Measurements from ENCODE around the gene FRAS1.
"Not testable (repeated sequence)": the region's sequence is repeated elsewhere in the genome, so short reads cannot be mapped to it uniquely, and the experiment has no call there.

FRAS1 gene

DNA sequence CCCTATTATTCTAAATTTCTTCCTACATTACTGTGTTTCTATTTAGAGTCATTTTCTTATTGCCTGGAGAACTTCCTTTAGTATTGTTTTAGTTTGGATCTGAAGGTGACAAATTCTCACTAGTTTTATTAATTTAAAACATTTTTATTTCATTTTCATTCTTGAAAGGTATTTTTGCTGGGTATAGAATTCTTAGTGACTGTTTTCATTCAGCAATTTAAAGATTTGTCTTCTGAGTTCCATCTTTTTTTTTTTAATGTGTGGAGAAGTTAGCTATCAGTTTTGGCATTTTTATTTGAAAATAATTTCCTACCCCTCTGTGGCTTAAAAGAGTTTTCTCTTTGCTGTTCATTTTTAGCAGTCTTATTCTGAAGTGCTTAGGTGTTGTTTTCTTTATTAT is 169.2 kb downstream of the FRAS1 start:
- Histone ChIP-seq H3K4me2 (ENCODE audit: low read length) (no peak overlapping the region), H3K36me3 (ENCODE audit: insufficient read depth, low read length) (no peaks in the 10 kb centered on the region)

DNA sequence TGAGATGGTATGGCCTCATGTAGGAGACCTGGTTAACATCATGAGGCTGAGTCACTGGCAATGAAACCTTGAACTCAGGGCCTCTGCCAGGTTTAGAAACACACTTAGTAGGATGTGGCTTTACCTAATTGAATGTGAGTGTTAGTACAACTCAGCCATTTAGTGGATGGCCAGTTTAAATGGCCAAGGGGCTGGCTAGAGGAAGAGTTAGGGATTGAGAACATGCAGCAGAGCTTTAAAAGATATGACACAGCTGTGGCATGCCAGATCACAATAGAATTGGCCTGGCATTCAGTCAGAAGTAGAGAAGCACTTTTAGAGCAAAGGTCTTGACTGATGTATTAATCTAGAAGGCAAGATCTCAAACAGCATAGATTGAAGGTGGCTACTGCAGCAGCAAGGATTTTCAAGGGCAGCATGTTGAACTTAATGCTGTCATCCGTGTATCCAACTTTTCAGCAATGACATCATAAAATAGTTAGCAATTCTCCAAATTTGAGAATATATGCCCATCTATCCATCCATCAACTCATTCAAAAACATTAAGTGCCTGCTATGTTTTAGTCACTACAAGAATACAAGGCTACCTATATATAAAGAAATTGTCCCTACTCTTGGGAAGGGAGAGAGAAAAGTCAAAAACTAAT is 170.4 kb downstream of the FRAS1 start:
- Histone ChIP-seq H3K4me2 (ENCODE audit: low read length) (no peak overlapping the region), H3K4me3 (ENCODE audit: low read length) (no peak overlapping the region), H3K9me3 (replicated peaks; ENCODE audit: low read length) (no peaks in the 10 kb centered on the region), H3K9ac (ENCODE audit: low read depth, low read length) (no peak overlapping the region), H3K27me3 (ENCODE audit: control insufficient read depth, insufficient read depth, low read length) (no peaks in the 10 kb centered on the region), H3K36me3 (ENCODE audit: insufficient read depth, low read length) (no peaks in the 10 kb centered on the region), H3K4me1 (ENCODE audit: control insufficient read depth, insufficient read depth, low read length) (no peaks in the 10 kb centered on the region)

More for the DNA sequence above, 169.2 kb downstream of the FRAS1 start:
- H3K4me1 ChIP-seq (ENCODE audit: control insufficient read depth, insufficient read depth, low read length): no peaks in the 10 kb centered on the region
- no peaks in the 10 kb centered on the region for H3K27me3 ChIP-seq (ENCODE audit: control insufficient read depth, insufficient read depth, low read length)
- no peak overlapping the region for H3K4me3 ChIP-seq (ENCODE audit: low read length)
- no peaks in the 10 kb centered on the region for H3K9me3 ChIP-seq (replicated peaks; ENCODE audit: low read length)
- no peak overlapping the region for H3K9ac ChIP-seq (ENCODE audit: low read depth, low read length)

DNA sequence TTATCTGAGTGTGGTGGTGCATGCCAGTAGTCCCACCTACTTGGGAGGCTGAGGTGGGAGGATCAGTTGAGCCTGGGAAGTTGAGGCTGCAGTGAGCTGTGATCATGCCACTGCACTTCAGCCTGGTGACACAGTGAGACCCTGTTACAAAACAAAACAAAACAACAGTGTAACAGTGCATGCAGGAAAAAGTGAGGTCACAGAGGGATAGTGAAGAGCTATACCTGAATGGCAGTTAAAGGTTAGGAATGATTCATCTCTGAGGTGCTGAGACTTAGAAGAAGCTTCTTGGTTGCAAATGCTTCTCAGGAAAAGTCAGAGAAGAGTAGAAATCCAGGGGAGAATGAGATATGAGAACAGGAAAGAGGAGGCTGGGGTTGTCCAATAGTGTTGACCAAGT is 178.7 kb downstream of the FRAS1 start:
- H3K36me3 ChIP-seq (ENCODE audit: insufficient read depth, low read length): no peaks in the 10 kb centered on the region
- H3K27me3 ChIP-seq (ENCODE audit: control insufficient read depth, insufficient read depth, low read length): no peaks in the 10 kb centered on the region
- no peak overlapping the region for H3K4me2 ChIP-seq (ENCODE audit: low read length)
- no peak overlapping the region for H3K9ac ChIP-seq (ENCODE audit: low read depth, low read length)
- H3K4me1 ChIP-seq (ENCODE audit: control insufficient read depth, insufficient read depth, low read length): no peaks in the 10 kb centered on the region
- H3K9me3 ChIP-seq (replicated peaks; ENCODE audit: low read length): no peaks in the 10 kb centered on the region
- H3K4me3 ChIP-seq (ENCODE audit: low read length): no peak overlapping the region

DNA sequence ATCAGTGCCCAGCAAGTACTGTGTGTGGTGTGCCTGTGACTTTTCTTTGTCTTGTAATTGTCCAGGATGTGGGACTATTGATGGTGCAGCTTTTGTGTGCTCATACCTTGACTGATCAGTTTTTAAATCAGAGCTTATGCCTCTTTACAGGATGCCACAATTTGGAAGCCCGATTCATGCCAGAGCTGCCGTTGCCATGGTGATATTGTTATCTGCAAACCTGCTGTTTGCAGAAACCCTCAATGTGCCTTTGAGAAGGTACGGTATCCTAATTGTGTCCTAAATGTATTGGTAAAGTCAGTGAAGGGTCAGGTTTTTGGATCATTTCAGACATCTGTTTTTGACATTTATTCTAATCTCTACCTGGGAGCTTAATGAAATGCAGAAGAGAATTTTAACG is 180.2 kb downstream of the FRAS1 start:
- Histone ChIP-seq H3K27me3 (ENCODE audit: control insufficient read depth, insufficient read depth, low read length) (no peaks in the 10 kb centered on the region), H3K4me3 (ENCODE audit: low read length) (no peak overlapping the region), H3K9ac (ENCODE audit: low read depth, low read length) (no peak overlapping the region), H3K4me2 (ENCODE audit: low read length) (no peak overlapping the region), H3K36me3 (ENCODE audit: insufficient read depth, low read length) (no peaks in the 10 kb centered on the region), H3K9me3 (replicated peaks; ENCODE audit: low read length) (no peaks in the 10 kb centered on the region), H3K4me1 (ENCODE audit: control insufficient read depth, insufficient read depth, low read length) (no peaks in the 10 kb centered on the region)

DNA sequence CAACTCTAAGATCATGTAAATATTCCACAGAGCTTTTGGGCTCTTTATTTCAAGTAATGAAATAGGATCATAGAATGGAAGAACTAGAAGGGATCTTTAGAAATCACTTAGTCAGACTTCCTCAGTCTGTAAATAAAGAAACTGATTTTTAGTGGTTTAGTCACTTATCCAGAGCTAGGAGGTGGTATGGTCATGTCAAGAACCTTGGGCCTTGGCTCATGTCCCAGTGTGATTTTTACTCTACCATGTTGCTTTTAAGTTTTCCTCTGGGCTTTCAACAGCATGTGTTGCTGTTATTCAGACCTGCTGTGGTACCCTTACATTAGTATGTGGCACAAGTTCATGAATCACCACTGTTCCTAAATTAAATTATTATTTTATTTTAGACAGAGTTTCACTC is 184.9 kb downstream of the FRAS1 start:
- Histone ChIP-seq H3K36me3 (ENCODE audit: insufficient read depth, low read length) (no peaks in the 10 kb centered on the region), H3K4me1 (ENCODE audit: control insufficient read depth, insufficient read depth, low read length) (no peaks in the 10 kb centered on the region), H3K9ac (ENCODE audit: low read depth, low read length) (no peak overlapping the region), H3K4me2 (ENCODE audit: low read length) (no peak overlapping the region), H3K4me3 (ENCODE audit: low read length) (no peak overlapping the region), H3K27me3 (ENCODE audit: control insufficient read depth, insufficient read depth, low read length) (no peaks in the 10 kb centered on the region), H3K9me3 (replicated peaks; ENCODE audit: low read length) (no peaks in the 10 kb centered on the region)

DNA sequence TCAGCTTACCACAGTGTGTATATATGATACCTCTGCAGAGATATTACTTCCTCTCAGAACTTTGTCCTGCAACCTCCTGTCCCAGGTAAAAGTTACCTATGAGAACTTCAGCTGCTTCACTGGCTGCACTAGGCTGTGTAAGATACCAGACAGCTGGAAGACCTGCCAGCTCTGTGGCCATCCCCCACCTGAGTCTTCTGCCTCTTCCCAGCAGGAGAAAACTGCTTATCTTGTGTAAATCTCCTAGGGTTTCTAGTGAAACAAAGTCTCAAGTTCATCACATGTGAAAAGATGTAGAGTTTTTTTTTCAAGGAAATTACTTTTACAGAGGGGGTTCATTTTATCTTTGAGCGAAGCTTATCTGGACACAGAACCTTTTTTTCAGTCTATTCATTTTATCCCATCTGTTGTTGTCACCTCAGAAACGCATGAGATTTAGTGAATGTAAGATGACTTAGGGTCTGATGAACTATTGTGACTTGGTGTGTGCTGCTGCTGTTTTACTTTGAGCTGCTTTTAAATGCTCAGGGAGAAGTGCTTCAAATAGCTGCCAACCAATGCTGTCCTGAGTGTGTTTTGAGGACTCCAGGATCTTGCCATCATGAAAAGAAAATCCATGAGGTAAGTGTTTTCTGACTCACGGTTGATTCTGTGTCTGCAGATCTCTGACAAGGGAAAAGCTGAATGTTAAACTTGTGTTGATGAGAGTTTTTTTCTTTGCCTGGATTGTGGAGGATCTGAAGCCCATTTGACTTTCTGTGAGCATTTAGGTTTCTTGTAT is 187.8 kb downstream of the FRAS1 start:
- Histone ChIP-seq H3K27me3 (ENCODE audit: control insufficient read depth, insufficient read depth, low read length) (no peaks in the 10 kb centered on the region), H3K9me3 (replicated peaks; ENCODE audit: low read length) (no peaks in the 10 kb centered on the region), H3K36me3 (ENCODE audit: insufficient read depth, low read length) (no peaks in the 10 kb centered on the region)

DNA sequence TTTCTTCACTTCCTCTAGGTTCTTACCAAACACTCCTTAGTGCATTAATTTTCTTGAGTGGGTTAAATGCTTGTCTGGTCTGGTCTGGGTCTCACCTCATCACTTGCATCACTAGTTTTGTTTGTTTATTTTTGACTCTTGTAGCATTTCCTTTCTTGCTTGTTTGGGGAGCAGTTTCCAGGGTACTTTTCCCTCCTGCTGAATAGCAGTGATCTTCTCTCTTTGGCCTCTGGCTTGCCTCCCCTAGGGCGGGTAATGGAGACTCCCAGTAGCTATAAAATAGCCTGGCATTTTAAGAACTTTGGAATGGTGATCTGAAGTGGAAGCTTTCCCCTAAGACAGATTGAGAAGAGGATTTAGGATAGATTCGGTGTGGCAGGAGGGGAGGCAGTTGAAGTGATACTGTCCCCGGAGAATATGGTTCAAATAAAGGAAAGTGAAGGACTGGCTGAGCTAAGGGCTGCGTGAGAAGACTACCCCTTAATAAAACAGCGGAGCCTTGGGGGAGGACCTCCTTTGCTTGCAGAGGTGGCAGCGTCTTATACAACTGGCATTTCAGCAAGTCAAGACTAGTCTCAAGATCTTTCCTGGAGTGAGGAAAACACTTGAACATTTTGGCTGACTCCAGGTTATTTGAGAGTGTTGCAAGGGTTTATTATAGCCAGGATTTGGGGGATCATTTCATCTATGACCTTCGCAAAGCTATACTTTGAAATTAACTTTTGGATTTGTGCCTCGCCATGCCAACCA is 190.6 kb downstream of the FRAS1 start:
- Histone ChIP-seq H3K36me3 (ENCODE audit: insufficient read depth, low read length) (no peaks in the 10 kb centered on the region), H3K4me3 (ENCODE audit: low read length) (no peak overlapping the region), H3K9ac (ENCODE audit: low read depth, low read length) (no peak overlapping the region), H3K27me3 (ENCODE audit: control insufficient read depth, insufficient read depth, low read length) (no peaks in the 10 kb centered on the region), H3K9me3 (replicated peaks; ENCODE audit: low read length) (no peaks in the 10 kb centered on the region), H3K4me1 (ENCODE audit: control insufficient read depth, insufficient read depth, low read length) (no peaks in the 10 kb centered on the region), H3K4me2 (ENCODE audit: low read length) (no peak overlapping the region)

More for the DNA sequence above, 187.8 kb downstream of the FRAS1 start:
- no peaks in the 10 kb centered on the region for H3K4me1 ChIP-seq (ENCODE audit: control insufficient read depth, insufficient read depth, low read length)
- H3K9ac ChIP-seq (ENCODE audit: low read depth, low read length): no peak overlapping the region
- H3K4me2 ChIP-seq (ENCODE audit: low read length): no peak overlapping the region
- H3K4me3 ChIP-seq (ENCODE audit: low read length): no peak overlapping the region

DNA sequence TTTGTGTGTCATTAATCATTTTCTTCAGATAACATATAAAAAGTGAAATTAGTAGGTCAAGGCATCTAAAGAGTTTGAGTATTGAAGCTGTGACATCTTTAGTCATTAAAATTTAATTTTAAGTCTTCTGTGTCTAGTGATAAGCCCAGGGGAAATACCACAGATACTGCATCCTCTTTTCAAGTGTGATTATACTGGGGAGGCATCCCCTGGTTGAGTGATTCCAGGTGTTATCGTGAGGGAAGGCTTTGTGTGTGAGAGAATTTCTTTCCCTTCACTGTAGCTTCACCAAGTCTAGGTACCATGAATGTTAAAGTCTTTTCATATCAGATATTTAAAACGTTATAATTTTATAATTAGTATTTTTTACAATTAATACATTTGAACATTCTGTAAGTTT is 193.4 kb downstream of the FRAS1 start:
- Histone ChIP-seq H3K4me2 (ENCODE audit: low read length) (no peak overlapping the region), H3K9me3 (replicated peaks; ENCODE audit: low read length) (no peaks in the 10 kb centered on the region), H3K36me3 (ENCODE audit: insufficient read depth, low read length) (no peaks in the 10 kb centered on the region), H3K4me1 (ENCODE audit: control insufficient read depth, insufficient read depth, low read length) (no peaks in the 10 kb centered on the region), H3K4me3 (ENCODE audit: low read length) (no peak overlapping the region), H3K27me3 (ENCODE audit: control insufficient read depth, insufficient read depth, low read length) (no peaks in the 10 kb centered on the region), H3K9ac (ENCODE audit: low read depth, low read length) (no peak overlapping the region)

DNA sequence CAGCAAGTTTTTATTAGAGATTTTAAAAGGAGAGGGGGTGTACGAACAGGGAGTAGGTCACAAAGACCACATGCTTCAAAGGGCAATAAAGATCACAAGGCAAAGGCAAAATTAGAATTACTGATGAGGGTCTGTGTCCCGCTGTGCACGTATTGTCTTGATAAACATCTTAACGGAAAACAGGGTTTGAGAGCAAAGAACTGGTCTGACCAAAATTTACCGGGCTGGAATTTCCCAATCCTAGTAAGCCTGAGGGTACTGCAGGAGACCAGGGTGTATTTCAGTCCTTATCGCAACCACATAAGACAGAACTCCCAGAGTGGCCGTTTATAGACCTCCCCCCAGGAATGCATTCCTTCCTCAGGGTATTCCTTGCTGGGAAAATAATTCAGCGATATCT is 195.7 kb downstream of the FRAS1 start:
- not testable (repeated sequence) for H3K9me3 ChIP-seq (replicated peaks; ENCODE audit: low read length); H3K4me3 ChIP-seq (ENCODE audit: low read length); H3K4me1 ChIP-seq (ENCODE audit: control insufficient read depth, insufficient read depth, low read length); H3K4me2 ChIP-seq (ENCODE audit: low read length); H3K9ac ChIP-seq (ENCODE audit: low read depth, low read length); H3K36me3 ChIP-seq (ENCODE audit: insufficient read depth, low read length); H3K27me3 ChIP-seq (ENCODE audit: control insufficient read depth, insufficient read depth, low read length)

DNA sequence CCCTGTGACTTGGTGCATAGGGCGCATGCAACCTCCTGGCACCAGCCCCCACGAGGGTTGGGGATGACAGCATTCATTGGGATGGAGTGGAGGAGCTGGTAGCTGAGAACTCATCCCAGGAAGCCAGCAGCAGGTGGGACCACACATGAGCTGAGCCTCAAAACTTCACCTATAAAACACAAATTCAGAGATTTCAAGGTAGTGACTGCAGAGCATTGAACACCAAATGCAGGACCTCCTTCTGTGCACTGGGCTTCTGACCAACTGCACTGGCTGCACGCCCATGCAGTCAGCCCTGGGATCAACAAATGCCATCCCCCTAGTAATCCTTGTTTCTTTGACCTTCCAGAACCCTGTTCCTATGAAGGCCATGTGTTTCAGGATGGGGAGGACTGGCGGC is 197.8 kb downstream of the FRAS1 start:
- Histone ChIP-seq H3K4me1 (ENCODE audit: control insufficient read depth, insufficient read depth, low read length) (no peaks in the 10 kb centered on the region), H3K27me3 (ENCODE audit: control insufficient read depth, insufficient read depth, low read length) (no peaks in the 10 kb centered on the region), H3K36me3 (ENCODE audit: insufficient read depth, low read length) (no peaks in the 10 kb centered on the region), H3K4me3 (ENCODE audit: low read length) (no peak overlapping the region), H3K4me2 (ENCODE audit: low read length) (no peak overlapping the region), H3K9ac (ENCODE audit: low read depth, low read length) (no peak overlapping the region), H3K9me3 (replicated peaks; ENCODE audit: low read length) (no peaks in the 10 kb centered on the region)

DNA sequence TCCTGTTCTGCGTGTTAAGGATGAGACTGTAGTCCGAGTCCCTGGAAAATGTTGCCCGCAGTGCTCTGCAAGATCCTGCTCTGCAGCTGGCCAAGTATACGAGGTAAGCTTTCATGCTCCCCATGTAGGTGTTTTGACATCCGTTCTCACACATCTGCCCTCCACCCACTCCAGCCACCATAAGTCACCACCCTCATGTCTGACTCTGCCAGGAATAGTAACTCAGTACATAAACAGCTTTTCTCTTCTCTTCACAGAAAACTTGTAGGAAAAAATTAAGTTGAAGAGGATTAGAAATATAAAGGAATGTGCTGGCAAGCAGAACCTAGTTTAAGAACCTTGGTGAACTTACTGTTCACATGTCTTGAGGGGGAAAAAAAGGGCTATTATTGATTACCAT is 207.9 kb downstream of the FRAS1 start:
- Histone ChIP-seq H3K4me1 (ENCODE audit: control insufficient read depth, insufficient read depth, low read length) (no peaks in the 10 kb centered on the region), H3K9me3 (replicated peaks; ENCODE audit: low read length) (no peaks in the 10 kb centered on the region), H3K27me3 (ENCODE audit: control insufficient read depth, insufficient read depth, low read length) (no peaks in the 10 kb centered on the region), H3K36me3 (ENCODE audit: insufficient read depth, low read length) (no peaks in the 10 kb centered on the region), H3K4me3 (ENCODE audit: low read length) (no peak overlapping the region), H3K4me2 (ENCODE audit: low read length) (no peak overlapping the region), H3K9ac (ENCODE audit: low read depth, low read length) (no peak overlapping the region)

All from skeletal muscle satellite cell (primary cell).